ENCODE measurements around the gene SGSM2. TPM values are rescaled to one million over a fixed set of nuclear protein-coding genes. Genes with fewer than 3 reads are reported as not detected.

The SGSM2 gene
- total RNA-seq, 2 donors from 2014 or later = 20.9 to 31.4 TPM

DNA sequence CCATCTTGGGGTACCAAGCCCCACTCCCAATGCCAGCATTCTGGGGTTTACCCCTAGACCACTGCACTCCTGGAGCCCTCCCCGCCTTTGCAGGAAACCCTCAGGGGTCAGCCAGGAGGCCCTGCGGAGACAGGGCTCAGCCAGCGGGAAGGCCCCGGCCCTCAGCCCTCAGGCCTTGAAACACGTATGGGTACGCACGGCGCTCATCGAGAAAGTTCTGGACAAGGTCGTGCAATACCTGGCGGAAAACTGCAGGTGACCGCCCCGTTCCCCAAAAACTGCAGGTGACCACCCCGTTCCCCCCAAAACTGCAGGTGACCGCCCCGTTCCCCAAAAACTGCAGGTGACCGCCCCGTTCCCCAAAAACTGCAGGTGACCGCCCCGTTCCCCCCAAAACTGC lies 24.7 kb downstream of the SGSM2 start:
- H3K9me3 ChIP-seq = no peaks in the 10 kb centered on the region
- peaks cover 0 to 17% of the 10 kb centered on the region in 2 donors for H3K4me1 ChIP-seq
- no peak overlapping the region for H3K4me3 ChIP-seq
- DNase-seq (ENCODE audit: low spot score) = no peak
- no peak overlapping the region for H3K27ac ChIP-seq
- no peaks in the 10 kb centered on the region for H3K27me3 ChIP-seq
- TF ChIP-seq CTCF (IDR thresholded peaks at IDR 0.05) = no peak
- H3K36me3 ChIP-seq = peaks cover 17% of the 10 kb centered on the region

GRCh38 chr17:2362416-2362815 lies 25.1 kb downstream of the SGSM2 start:
- Histone ChIP-seq H3K4me3 (no peak overlapping the region), H3K9me3 (no peaks in the 10 kb centered on the region), H3K27ac (no peak overlapping the region), H3K27me3 (no peaks in the 10 kb centered on the region), H3K36me3 (peaks cover 17% of the 10 kb centered on the region), H3K4me1 (peaks cover 0 to 18% of the 10 kb centered on the region in 2 donors)
- no peak for TF ChIP-seq CTCF (IDR thresholded peaks at IDR 0.05)
- DNase-seq (ENCODE audit: low spot score) = no peak

- Histone ChIP-seq H3K36me3 (peaks cover 17% of the 10 kb centered on the region), H3K9me3 (no peaks in the 10 kb centered on the region), H3K4me1 (peaks cover 0 to 22% of the 10 kb centered on the region in 2 donors), H3K4me3 (no peak overlapping the region), H3K27ac (no peak overlapping the region), H3K27me3 (no peaks in the 10 kb centered on the region)
- DNase-seq (ENCODE audit: low spot score) = no peak
- TF ChIP-seq CTCF (IDR thresholded peaks at IDR 0.05) = no peak
These were observed 25.6 kb downstream of the SGSM2 start for GRCh38 chr17:2362881-2363280.

DNA sequence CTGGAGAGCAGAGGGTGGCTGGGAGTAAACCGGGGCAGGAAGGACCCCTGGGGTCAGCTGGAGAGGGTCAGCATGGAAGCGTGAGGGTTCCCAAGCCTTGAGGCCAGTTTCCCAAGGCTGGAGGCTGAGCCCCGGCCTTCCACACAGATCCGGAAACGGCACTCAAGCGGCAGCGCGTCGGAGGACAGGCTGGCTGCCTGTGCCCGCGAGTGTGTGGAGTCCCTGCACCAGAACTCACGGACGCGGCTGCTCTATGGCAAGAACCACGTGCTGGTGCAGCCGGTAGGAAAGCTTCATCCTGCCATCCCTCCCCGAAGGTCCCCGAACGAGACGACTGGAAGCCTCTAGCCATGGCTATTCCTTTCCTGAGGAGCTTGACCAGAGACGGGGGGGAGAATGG lies 26.0 kb downstream of the SGSM2 start:
- Histone ChIP-seq H3K4me3 (no peak overlapping the region), H3K4me1 (peaks cover 0 to 27% of the 10 kb centered on the region in 2 donors), H3K27me3 (no peaks in the 10 kb centered on the region), H3K36me3 (peaks cover 17% of the 10 kb centered on the region), H3K27ac (no peak overlapping the region), H3K9me3 (no peaks in the 10 kb centered on the region)
- no peak for TF ChIP-seq CTCF (IDR thresholded peaks at IDR 0.05)
- DNase-seq (ENCODE audit: low spot score) = no peak

GRCh38 chr17:2363851-2364762 lies 26.8 kb downstream of the SGSM2 start:
- DNase-seq (ENCODE audit: low spot score) = no peak
- no peak for TF ChIP-seq CTCF (IDR thresholded peaks at IDR 0.05)
- H3K27ac ChIP-seq = no peak overlapping the region
- H3K36me3 ChIP-seq = peaks cover 17% of the 10 kb centered on the region
- H3K9me3 ChIP-seq = no peaks in the 10 kb centered on the region
- H3K27me3 ChIP-seq = no peaks in the 10 kb centered on the region
- no peak overlapping the region for H3K4me3 ChIP-seq
- H3K4me1 ChIP-seq = peaks cover 0 to 35% of the 10 kb centered on the region in 2 donors

Measured in right atrium auricular region (tissue), 2 donors.